Measurements from ENCODE around the gene BSN. TPM values are rescaled to one million over a fixed set of nuclear protein-coding genes. Genes with fewer than 3 reads are reported as not detected.

Gene BSN
- total and polyA plus RNA-seq, 2 of the 4 experiments (the other 2 are of a cell fraction), result under 0.01 to 0.03 TPM

- in situ Hi-C loops (cut with MboI; ENCODE audit: low sequenced_read_pairs), result loop anchor here (5.0 kb wide), 1 partner anchor 139 kb away; no protein-coding TSS in a partner anchor
- Histone ChIP-seq H3K4me2 (ENCODE audit: low read depth, low read length) (no peak overlapping the region), H3K4me3 (ENCODE audit: insufficient read depth, low read depth, low read length) (no peak overlapping the region), H2BK120ac (ENCODE audit: low read depth, low read length) (no peak overlapping the region), H2BK20ac (ENCODE audit: low read depth, low read length) (no peak overlapping the region), H3K23ac (ENCODE audit: low read depth, low read length) (no peak overlapping the region), H3K14ac (replicated peaks; ENCODE audit: low read depth, low read length) (no peak overlapping the region), H3K27ac (ENCODE audit: insufficient read depth, low read length) (no peak overlapping the region), H4K20me1 (ENCODE audit: insufficient read depth, low read length) (peaks cover 10% of the 10 kb centered on the region; the same call in 1 of the 2 replicates), H2BK15ac (ENCODE audit: low read depth, low read length) (no peak overlapping the region), H3K9me1 (ENCODE audit: insufficient read depth, low read length) (peaks cover 17% of the 10 kb centered on the region), H2BK5ac (ENCODE audit: low read depth, low read length, poor library complexity, severe bottlenecking) (no peak overlapping the region), H2AK5ac (ENCODE audit: low read depth, low read length) (no peak overlapping the region), H3K36me3 (ENCODE audit: control insufficient read depth, insufficient read depth, low read length) (peaks cover 51% of the 10 kb centered on the region), H3K4ac (ENCODE audit: low read depth, low read length) (no peak overlapping the region), H4K8ac (ENCODE audit: low read depth in 2 of 2, low read length in 2 of 2) (no peak overlapping the region), H3K56ac (ENCODE audit: extremely low read depth, insufficient read depth, low read length) (no peak overlapping the region), H4K91ac (ENCODE audit: insufficient read depth, low read depth, low read length) (no peak overlapping the region), H3K18ac (ENCODE audit: low read depth, low read length) (no peak overlapping the region), H2AK9ac (replicated peaks; ENCODE audit: low read depth, low read length, poor library complexity) (no peak overlapping the region), H3K9ac (ENCODE audit: low read depth, low read length) (no peak overlapping the region), H3K4me1 (ENCODE audit: control insufficient read depth, insufficient read depth, low read length) (peaks cover 9% of the 10 kb centered on the region), H3K27me3 (ENCODE audit: control insufficient read depth, insufficient read depth, low read length) (no peaks in the 10 kb centered on the region), H4K5ac (ENCODE audit: low read depth, low read length) (no peak overlapping the region), H3K79me1 (ENCODE audit: low read depth in 1 of 2, low read length in 2 of 2) (peaks cover 28 to 54% of the 10 kb centered on the region in 2 experiments), H2AFZ (replicated peaks; ENCODE audit: low read length, poor library complexity) (no peak overlapping the region), H3K9me3 (ENCODE audit: control insufficient read depth, insufficient read depth, low read length) (no peaks in the 10 kb centered on the region)
- 94% methylated on average over 5 of the region's 11 CpGs; no CpG with 5 or more reads in 1 of the 2 experiments for WGBS, 2 experiments (ENCODE audit: extremely low coverage in 2 of 2, insufficient read length in 1 of 2)
- DNase-seq (no peak), ATAC-seq (ENCODE audit: low read depth) (no peak)
- ChIA-PET CTCF (no interaction called here), POLR2A (ENCODE audit: unreplicated experiment) (no interaction called here)
- no TSS peak for BruUV-seq (replicated peaks)
- dilution Hi-C loops (cut with HindIII; ENCODE audit: low sequenced_read_pairs, unreplicated experiment), result no loop called here
- intact Hi-C loops (cut with micrococcal nuclease), result no loop called here
- TF ChIP-seq NFE2L2 (IDR thresholded peaks at IDR 0.05; ENCODE audit: low read depth, low read length) (no peak), POLR2A (IDR thresholded peaks at IDR 0.05; ENCODE audit: low read depth, low read length) (no peak), CTCF (conservative IDR thresholded peaks at IDR 0.05; ENCODE audit: low read depth, low read length) (no peak), RFX5 (IDR thresholded peaks at IDR 0.05; ENCODE audit: low read depth, low read length) (no peak), SMC3 (IDR thresholded peaks at IDR 0.05; ENCODE audit: low read depth, low read length) (no peak), MXI1 (IDR thresholded peaks at IDR 0.05; ENCODE audit: borderline replicate concordance, low read depth, low read length) (no peak), RAD21 (IDR thresholded peaks at IDR 0.05; ENCODE audit: low read length) (no peak), ELK1 (IDR thresholded peaks at IDR 0.05; ENCODE audit: borderline replicate concordance, low read depth, low read length) (no peak), RCOR1 (IDR thresholded peaks at IDR 0.05; ENCODE audit: insufficient replicate concordance, low read length) (no peak), FOS (IDR thresholded peaks at IDR 0.05; ENCODE audit: low read depth, low read length) (no peak), MAFK (IDR thresholded peaks at IDR 0.05; ENCODE audit: low read depth, low read length) (no peak), CHD1 (IDR thresholded peaks at IDR 0.05; ENCODE audit: low read depth, low read length) (no peak), USF2 (IDR thresholded peaks at IDR 0.05; ENCODE audit: low read depth, low read length) (no peak)
Measured at GRCh38 chr3:49675912-49676311, 121.6 kb downstream of the BSN start.

Data from IMR-90 (cell line).